MCF 10A (cell line): ENCODE measurements around the gene TMEM217. TPM values are rescaled to one million over a fixed set of nuclear protein-coding genes. Genes with fewer than 3 reads are reported as not detected.

ENCODE experiments used
- BruUV-seq: library from RNA; stranded (reverse); fragments of 400-500 nt; replicated peaks from 2 replicates; lab custom pipeline; 2021; lab: Mats Ljungman, UMichigan
- CTCF ChIA-PET: fragments of 300-600 bp; sonication (Branson Sonifier 250); formaldehyde crosslinking; extraction: SDS; loops from one replicate; lab custom pipeline; 2021; ENCODE audit warnings: antibody characterized with exemption, inconsistent platforms; lab: Yijun Ruan, JAX
- POLR2A ChIA-PET: fragments of 300-600, 350-650 bp; sonication (Branson Sonifier 250); formaldehyde crosslinking; extraction: SDS; loops from one replicate; lab custom pipeline; 2020; ENCODE audit warnings: antibody characterized with exemption, inconsistent platforms; lab: Yijun Ruan, JAX
- DNase-seq: peaks from one replicate; pipeline ENCODE4 v3.0.0-alpha.2; 2018; ENCODE audit not compliant: unreplicated experiment
- H3K27ac Mint-ChIP-seq: one replicate; pipeline ENCODE4 v1.8.0; 2022; ENCODE audit warnings: mild to moderate bottlenecking, low read depth, mixed read lengths; ENCODE audit not compliant: unreplicated experiment
- H3K27me3 Mint-ChIP-seq: one replicate; pipeline ENCODE4 v1.8.0; 2022; ENCODE audit warnings: mixed read lengths; ENCODE audit not compliant: insufficient read depth, unreplicated experiment
- H3K36me3 Mint-ChIP-seq: one replicate; pipeline ENCODE4 v1.8.0; 2022; ENCODE audit warnings: mild to moderate bottlenecking, moderate library complexity, mixed read lengths; ENCODE audit not compliant: insufficient read depth, unreplicated experiment
- H3K4me1 Mint-ChIP-seq: one replicate; pipeline ENCODE4 v1.8.0; 2022; ENCODE audit warnings: mixed read lengths; ENCODE audit not compliant: insufficient read depth, unreplicated experiment
- H3K4me3 Mint-ChIP-seq: one replicate; pipeline ENCODE4 v1.8.0; 2022; ENCODE audit warnings: mild to moderate bottlenecking, moderate library complexity, mixed read lengths; ENCODE audit not compliant: unreplicated experiment
- H3K9me3 Mint-ChIP-seq: one replicate; pipeline ENCODE4 v1.8.0; 2022; ENCODE audit warnings: mixed read lengths; ENCODE audit not compliant: unreplicated experiment
- intact Hi-C: fragments of 100-400 bp; cut with micrococcal nuclease; formaldehyde crosslinking; loops from 2 replicates; pipeline ENCODE4 v1.14.1; 2022
- total RNA-seq: library from RNA; stranded (reverse); gene quantifications from 2 replicates; pipeline ENCODE4 v1.2.3, GENCODE V29; 2022
- TF ChIP-seq, protein P1 (sequence below): fragments of 200-600 bp; IDR thresholded peaks from one replicate; pipeline ENCODE4 v1.8.0; 2022; ENCODE audit warnings: antibody characterized with exemption, mild to moderate bottlenecking; ENCODE audit not compliant: unreplicated experiment

The TMEM217 gene
- total RNA-seq, 1 experiment from 2014 or later: 3.2 TPM

DNA sequence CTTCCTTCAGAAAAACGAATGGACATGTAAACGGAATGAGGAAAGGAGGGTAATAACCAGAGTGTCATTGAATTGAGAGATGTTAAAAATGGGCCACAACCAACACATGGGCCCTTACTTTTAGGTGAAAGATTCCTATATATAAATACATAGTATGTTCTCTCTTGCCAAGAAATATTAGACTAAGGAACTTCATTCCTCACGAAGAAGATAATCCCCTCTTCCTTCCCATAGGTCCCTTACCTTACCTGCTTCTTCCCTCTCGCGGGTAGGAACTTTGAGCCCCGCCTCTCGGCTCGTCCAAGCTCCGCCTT is 667 bp downstream of the TMEM217 start:
- Mint-ChIP-seq H3K36me3 (peaks cover 19% of the 10 kb centered on the region), H3K9me3 (no peaks in the 10 kb centered on the region), H3K4me1 (peaks cover 24% of the 10 kb centered on the region), H3K27me3 (no peaks in the 10 kb centered on the region), H3K4me3 (peak overlapping the region; percentile 96), H3K27ac (peak overlapping the region; percentile 96)
- CTCF ChIA-PET: interaction anchor here (1.3 to 1.9 kb wide), 2 partner anchors 10 to 13 kb away, joined by 4 to 6 read pairs; no protein-coding TSS in a partner anchor
- DNase-seq: no peak
- POLR2A ChIA-PET: interaction anchor here (0.7 to 8.2 kb wide), 19 partner anchors 10 to 239 kb away, joined by 3 to 110 read pairs (median 4); no protein-coding TSS in a partner anchor
- TF ChIP-seq, protein P1, sequence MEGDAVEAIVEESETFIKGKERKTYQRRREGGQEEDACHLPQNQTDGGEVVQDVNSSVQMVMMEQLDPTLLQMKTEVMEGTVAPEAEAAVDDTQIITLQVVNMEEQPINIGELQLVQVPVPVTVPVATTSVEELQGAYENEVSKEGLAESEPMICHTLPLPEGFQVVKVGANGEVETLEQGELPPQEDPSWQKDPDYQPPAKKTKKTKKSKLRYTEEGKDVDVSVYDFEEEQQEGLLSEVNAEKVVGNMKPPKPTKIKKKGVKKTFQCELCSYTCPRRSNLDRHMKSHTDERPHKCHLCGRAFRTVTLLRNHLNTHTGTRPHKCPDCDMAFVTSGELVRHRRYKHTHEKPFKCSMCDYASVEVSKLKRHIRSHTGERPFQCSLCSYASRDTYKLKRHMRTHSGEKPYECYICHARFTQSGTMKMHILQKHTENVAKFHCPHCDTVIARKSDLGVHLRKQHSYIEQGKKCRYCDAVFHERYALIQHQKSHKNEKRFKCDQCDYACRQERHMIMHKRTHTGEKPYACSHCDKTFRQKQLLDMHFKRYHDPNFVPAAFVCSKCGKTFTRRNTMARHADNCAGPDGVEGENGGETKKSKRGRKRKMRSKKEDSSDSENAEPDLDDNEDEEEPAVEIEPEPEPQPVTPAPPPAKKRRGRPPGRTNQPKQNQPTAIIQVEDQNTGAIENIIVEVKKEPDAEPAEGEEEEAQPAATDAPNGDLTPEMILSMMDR: no peak
- intact Hi-C loops: loop anchor here (1.0 kb wide), 1 partner anchor 13 kb away; no protein-coding TSS in a partner anchor
- BruUV-seq: TSS peak; percentile 56

DNA sequence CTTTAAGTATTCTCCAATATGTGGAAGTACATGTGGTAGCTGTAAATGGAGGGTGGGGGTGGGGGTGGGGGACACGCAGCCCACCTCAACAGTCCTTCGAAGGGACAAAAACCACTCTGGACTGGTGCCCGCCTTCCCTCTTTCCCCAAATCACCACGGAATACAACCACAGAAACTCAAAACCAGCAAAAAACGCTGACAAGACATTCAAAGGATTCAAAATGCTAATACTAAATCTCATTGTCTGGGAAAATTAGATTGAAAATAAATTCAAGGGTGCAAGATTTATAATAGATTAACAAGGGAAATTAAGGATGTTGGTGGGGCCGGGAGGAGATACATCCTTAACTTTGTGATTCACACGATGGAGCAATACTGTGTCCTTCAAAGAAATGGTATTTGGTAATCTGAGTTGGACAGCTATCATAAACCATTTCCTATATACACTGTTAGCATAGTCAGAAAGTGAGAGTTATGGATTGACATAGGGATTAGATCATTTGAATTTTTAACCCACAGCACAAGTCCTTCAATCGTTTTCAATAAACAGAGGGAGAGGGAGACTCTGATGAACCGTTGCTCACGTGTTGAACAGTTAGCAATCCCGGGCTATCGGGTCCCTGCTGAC is 1.1 kb downstream of the TMEM217 start:
- H3K36me3 Mint-ChIP-seq: peaks cover 16% of the 10 kb centered on the region
- ChIA-PET CTCF (interaction anchor here (0.5 to 1.3 kb wide), 4 partner anchors 10 to 128 kb away, joined by 3 to 5 read pairs (median 4); no protein-coding TSS in a partner anchor), POLR2A (interaction anchor here (0.7 to 8.2 kb wide), 12 partner anchors 10 to 239 kb away, joined by 3 to 110 read pairs (median 4); no protein-coding TSS in a partner anchor)
- intact Hi-C loops: loop anchor here (1.0 kb wide), 1 partner anchor 13 kb away; no protein-coding TSS in a partner anchor
- H3K4me1 Mint-ChIP-seq: peaks cover 23% of the 10 kb centered on the region
- H3K27ac Mint-ChIP-seq: peak overlapping the region; percentile 96
- peak; percentile 72 for DNase-seq
- no TSS peak for BruUV-seq
- no peaks in the 10 kb centered on the region for H3K27me3 Mint-ChIP-seq
- H3K4me3 Mint-ChIP-seq: peak overlapping the region; percentile 96
- no peaks in the 10 kb centered on the region for H3K9me3 Mint-ChIP-seq
- TF ChIP-seq, protein P1: no peak

DNA sequence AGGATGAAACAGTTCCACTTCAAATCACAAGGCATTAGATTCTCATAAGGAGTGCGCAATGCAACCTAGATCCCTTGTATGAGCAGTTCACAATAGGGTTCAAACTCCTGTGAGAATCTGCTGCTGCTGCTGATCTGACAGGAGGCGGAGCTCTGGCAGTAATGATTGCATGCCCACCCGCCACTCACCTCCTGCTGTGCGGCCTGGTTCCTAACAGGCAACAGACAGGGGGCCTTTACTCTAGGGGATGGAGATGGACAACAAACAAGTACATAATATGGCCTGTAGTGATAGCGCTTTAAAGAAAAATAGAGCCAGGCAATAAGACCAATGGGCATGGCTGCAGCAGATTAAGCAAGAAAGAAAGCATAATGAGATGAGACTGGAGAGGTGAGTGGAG is 3.1 kb downstream of the TMEM217 start:
- no peak for DNase-seq
- TF ChIP-seq, protein P1: no peak
- Mint-ChIP-seq H3K36me3 (peaks cover 6% of the 10 kb centered on the region), H3K27ac (no peak overlapping the region), H3K4me3 (no peak overlapping the region), H3K9me3 (no peaks in the 10 kb centered on the region), H3K27me3 (no peaks in the 10 kb centered on the region), H3K4me1 (peaks cover 25% of the 10 kb centered on the region)
- POLR2A ChIA-PET: interaction anchor here (5.7 to 8.2 kb wide), 2 partner anchors 8 to 14 kb away, joined by 70 to 110 read pairs; no protein-coding TSS in a partner anchor
- intact Hi-C loops: no loop called here
- no TSS peak for BruUV-seq
- CTCF ChIA-PET: interaction anchor here (1.2 kb wide), 1 partner anchor 7 kb away, joined by 3 read pairs; no protein-coding TSS in a partner anchor

DNA sequence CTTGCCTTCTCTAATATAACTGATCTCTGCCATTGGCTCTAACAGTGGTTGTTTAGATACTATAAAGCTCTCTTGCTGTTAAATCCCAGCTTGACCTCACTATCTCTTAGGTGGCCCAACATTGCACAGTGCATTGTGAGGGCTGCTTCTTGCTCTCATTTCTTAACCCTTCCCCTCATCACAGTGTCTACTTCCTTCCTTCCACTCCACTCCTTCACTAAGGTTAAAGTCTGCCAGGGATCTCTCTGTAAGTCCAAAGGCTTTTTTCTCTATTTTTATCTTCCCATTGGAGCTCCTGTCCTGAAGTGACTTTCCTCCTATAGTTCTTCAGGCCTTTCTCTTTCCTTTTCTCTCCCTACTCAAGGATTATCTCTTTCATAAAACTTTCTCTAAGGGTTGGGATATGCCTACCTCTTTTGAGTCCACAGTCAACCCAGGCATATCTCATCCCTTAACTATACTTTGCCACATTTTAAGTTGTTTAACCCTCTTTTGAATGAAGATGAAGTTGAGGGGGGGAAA is 4.4 kb downstream of the TMEM217 start:
- intact Hi-C loops: no loop called here
- TF ChIP-seq, protein P1: no peak
- DNase-seq: no peak
- H3K27ac Mint-ChIP-seq: no peak overlapping the region
- H3K36me3 Mint-ChIP-seq: peaks cover 6% of the 10 kb centered on the region
- no peaks in the 10 kb centered on the region for H3K27me3 Mint-ChIP-seq
- H3K4me1 Mint-ChIP-seq: peaks cover 13% of the 10 kb centered on the region
- POLR2A ChIA-PET: interaction anchor here (8.2 kb wide), 1 partner anchor 7 kb away, joined by 110 read pairs; no protein-coding TSS in a partner anchor
- no peaks in the 10 kb centered on the region for H3K9me3 Mint-ChIP-seq
- H3K4me3 Mint-ChIP-seq: no peak overlapping the region
- CTCF ChIA-PET: no interaction called here
- BruUV-seq: no TSS peak
